NK-92 treated with Interleukin-12 subunit alpha and Interleukin-12 subunit beta, amount 100 ng/mL, for 24 hours (cell line): ENCODE measurements around the gene GABRB2.
"Not testable (repeated sequence)": the region's sequence is repeated elsewhere in the genome, so short reads cannot be mapped to it uniquely, and the experiment has no call there.

Experiments
- DNase-seq: peaks from one replicate; lab custom pipeline; 2025; lab: John Stamatoyannopoulos, UW

Gene GABRB2

DNA sequence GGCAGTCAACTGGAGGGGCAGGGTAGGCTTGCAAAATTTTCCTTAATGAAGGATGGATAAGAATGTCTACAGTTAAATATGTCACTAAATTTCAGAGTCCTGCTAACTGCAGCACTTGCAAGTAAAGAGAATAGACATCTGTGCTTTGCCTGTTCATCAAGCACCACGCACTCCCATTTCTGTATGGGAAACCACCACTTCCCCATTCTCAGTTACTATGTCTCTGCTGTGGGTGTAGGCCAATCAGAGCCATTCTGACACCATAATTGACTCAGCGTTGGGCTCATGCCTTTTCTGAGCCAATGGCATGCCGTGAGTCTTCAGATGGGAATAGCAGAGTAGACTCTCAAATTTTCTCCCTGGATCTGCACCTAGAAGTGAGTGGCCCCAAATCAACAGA, 247.5 kb downstream of the GABRB2 start:
- no peak for DNase-seq

DNA sequence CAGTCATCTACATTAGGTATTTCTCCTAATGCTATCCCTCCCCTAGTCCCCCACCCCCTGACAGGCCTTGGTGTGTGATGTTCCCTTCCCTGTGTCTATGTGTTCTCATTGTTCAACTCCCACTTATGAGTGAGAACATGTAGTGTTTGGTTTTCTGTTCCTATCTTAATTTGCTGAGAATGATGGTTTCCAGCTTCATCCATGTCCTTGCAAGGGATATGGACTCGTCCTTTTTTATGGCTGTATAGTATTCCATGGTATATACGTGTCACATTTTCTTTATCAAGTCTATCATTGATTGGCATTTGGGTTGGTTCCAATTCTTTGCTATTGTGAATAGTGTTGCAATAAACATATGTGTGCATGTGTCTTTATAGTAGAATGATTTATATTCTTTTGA, 249.1 kb downstream of the GABRB2 start:
- DNase-seq = not testable (repeated sequence)

DNA sequence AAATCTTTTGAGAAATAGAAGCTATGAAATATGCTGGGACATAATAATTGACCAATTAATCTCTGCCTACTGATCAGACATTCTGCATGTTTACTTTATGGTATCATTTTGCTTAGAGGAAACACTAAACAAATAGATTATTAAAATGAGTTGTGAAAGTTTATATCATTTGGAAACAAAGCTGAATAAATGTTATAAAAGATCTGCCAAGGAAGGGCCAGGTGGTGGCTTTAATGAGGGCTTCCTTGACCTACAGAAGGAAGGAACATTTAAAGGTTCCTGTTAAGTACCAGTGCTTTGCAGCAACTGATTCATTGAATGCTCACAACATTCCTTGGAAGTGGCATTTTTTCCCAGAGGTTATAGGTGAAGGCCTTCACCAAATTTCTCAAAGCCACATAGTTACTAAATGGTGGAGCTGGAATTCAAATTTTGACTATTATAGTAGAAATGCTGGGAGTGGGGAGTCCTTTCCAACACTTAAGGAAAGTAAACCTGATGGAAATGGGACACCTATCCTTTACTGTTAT, 250.7 kb downstream of the GABRB2 start:
- DNase-seq = no peak

DNA sequence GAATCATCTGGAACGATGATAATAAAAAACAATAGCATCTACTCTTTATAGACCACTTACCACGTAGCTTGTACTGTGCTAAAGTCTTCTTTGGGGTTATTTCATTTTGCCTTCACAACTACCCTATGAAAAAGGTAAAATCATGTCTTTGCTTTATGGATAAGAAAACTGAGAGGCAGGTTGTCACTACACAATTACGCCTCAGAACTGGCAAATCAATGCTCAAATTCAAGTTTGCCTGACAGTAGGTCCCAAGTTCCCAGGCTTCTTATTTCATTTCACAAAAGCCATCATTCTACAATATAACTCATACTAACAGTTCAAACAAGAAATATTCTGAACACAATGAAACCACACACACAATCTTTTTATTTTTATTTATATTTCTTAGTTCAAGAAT, 258.5 kb downstream of the GABRB2 start:
- no peak for DNase-seq

DNA sequence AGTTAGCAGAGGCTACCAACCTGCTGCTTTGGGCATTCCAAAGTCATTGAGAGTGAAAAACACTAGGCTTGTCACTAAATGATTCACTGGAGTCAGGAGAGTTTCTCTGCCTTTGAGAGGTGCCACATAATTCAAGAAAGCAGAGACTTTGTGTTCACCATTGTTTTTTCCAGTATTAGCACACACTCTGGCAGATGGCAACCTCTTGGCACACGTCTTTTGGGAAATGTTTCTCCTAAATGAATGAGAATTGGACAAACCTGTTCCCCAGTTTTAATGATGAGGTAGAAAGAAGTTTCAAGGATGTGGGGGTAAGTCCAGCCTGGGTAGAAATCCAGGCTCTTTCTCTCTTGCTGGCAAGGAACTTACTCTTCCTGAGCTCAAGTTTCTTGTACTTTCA, 259.1 kb downstream of the GABRB2 start:
- no peak for DNase-seq

DNA sequence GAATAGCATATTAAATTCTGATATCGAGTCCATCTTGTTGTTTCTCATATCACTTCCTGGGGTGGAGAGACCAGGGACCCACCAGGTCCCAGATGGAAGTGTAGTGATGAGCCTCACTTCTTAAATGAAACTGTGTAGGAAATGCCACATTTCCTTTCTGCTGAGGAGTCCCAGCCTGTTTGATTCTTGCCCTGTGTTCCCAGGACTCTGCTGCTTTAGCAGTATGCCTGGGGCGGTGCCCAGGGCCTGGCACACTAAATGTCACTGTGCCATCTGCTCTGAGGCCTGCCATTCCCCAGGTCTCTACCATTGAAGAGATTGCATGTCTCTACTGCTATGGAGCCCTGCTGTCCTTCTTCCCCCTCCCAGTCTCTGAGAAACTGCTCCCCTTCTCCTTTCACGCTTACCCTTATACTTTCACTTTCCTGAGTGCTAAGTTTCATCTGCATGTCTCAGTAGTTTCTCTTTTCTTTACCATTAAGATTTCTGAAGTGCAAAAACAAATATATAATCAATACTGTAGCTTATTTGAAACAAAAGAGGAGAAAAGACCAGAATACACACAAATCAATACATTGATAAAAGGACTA, 260.4 kb downstream of the GABRB2 start:
- peak; percentile 3 for DNase-seq

DNA sequence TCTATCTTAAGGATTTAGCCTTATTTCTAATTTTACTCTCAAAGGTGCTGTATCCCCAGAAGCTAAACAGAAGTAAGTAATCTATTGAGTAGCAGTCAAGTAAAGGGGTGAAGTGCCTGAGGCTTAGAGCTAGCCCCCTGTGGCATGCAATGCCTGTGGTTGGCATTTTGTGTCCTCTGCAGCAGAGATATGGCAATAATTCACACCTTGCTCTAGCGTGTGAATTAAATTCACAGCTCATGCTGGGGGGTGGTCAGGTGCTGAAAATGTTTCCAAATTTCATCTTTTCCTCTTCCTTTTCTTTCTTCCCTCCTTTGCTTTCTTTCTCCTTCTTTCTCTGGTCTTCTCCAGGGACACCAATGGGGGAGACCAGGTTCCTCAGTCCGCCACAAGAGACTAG, 262.1 kb downstream of the GABRB2 start:
- DNase-seq = peak; percentile 30

DNA sequence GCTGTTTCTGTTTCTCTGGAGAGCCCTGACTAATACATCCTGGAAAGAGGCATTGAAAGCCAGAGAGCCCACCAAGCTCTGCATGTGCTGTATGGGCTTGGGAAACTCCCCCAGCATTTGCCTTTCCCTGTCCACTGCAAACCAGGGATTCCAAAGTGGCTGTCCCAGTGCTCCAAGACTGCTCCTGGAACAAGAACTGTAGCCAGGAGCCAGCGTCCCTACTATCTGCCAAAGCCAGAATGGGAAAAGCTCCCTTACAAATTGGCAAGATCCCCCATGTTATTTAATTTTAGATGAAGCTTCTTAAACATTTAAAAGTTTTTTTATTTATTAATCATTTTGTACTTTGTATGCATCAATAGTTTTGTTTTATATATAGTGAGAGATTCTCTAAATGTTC, 263.2 kb downstream of the GABRB2 start:
- no peak for DNase-seq

DNA sequence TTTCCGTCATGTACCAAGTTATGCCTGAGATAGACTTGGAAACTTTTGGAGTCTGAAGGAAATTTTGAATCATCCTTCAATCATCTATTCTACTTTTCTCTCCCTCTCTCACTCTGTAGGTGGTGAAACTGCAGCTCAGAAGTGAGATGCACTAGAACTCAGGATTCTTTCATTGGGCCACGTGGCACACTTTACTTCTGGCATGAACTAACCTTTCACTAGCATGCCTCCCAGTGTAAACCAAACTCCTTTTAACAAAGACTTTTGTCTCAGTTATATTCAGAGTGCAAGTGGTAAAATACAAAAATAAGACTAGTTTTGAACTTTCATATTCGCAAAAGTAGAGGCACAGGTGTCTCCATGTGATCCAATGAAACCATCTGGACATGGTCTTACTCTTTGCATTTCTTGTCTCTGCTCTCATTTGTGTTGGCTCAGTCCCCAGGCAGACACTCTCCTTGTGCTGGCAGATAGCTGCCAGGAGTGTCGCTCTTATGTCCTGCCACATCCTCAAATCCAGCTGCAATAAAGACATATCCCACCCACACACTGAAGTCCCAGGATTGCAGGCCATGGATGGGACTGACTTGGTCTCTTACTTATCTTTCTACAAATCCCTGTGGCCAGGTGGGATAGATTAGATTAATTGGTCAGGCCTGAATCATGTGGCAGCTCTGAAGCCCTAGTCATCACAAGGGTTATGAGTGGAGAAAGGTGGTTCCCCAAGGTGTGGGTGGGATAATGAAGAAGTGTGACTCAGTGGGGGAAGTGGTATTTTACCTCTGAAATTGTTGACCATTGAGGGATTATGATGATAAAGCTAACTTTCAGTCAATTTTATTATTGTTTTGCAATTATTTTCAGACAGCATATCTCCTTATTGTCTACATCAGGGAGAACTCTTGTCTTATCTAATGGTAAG, 267.5 kb downstream of the GABRB2 start:
- DNase-seq = peak; percentile 10

DNA sequence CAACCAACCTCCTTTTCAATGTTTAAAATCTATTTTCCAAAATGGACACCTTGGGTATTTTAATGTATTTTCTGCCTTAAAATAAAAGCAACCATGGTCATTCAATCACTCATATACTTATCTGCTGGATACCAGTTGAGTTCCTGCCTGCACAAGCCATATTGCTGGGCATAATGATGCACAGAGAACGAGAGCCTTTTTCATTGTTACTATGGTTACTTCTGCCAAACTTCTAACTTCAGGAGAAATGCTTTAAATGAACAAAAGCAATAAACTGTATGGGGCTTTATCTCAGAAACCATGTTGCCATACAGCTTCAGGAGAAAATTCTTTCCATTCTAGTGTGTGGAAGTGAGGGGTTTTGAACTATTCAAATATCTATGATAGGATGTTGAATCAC, 269.5 kb downstream of the GABRB2 start:
- DNase-seq = no peak

DNA sequence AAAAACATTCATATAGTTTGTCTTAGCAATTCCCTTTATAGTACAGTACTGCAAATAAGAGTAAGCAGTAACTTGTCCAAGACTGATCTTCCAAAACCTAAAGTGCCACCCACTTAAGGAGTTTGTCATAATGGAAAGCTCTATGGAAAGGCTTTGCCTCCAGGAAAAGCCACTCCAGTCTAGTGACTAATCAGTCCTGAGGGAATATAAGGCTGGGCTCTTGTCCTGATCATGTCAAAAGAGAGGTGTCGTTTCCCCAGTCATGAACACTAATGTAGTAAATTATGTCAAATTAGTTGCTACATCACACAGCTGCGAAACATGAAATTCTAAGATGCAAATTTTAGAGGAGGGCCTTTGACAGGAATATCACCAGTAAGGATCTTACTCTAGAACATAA, 271.6 kb downstream of the GABRB2 start:
- no peak for DNase-seq

DNA sequence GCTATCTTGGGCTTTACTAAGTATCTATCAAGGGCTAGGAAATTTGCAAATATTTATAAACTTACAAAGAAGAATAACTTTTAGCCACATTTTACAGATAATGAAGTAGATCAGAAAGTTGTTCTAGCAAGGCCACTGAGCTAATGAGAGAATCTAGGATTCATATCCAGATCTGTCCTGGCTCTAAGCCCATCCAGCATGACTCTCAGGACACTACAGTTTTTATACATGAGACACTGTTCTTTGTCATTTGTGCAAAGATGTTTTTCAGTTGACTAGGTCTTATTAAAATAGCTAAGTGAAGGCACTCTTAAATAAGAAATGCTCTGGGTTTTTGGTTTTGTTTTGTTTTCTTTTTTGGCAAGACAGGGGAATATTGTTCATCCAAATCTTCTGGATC, 273.1 kb downstream of the GABRB2 start:
- DNase-seq = no peak

DNA sequence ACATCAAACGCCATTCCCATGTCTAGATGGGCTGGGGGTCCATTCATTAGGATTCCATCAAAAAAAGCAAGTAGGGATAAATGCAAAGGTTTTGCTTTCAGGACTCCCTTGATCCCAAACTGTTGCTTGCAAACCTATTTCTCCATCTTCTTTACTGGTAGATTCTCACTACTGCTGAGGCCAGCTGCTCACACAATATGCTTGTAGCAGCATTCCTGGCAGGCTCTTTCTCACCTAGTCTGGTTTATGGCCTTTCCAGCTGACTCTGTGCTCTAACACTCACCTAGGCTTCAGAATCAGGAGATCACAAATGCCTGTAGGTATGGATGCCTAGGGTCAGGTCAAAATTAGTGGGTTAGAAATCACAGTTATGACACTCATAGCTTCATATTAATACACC, 274.7 kb downstream of the GABRB2 start:
- no peak for DNase-seq

DNA sequence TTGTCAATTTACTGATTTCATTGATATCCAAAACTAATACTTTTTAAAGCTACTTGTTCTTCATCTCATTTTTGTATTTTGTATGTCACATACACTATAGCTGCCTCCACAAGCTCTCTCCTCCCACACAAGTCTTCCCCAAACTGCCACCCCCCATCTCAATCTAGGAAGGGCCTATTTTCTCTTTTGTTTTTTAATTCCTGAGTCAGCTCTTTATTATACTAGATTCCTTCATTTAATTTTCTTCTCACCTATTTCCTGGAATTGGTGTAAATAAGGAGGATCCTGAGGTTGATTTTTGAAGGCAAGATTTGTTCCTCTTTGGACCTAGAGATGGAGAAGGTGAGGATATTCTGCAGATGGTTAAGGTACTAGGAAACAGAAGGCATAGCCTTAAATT, 277.4 kb downstream of the GABRB2 start:
- DNase-seq = no peak

DNA sequence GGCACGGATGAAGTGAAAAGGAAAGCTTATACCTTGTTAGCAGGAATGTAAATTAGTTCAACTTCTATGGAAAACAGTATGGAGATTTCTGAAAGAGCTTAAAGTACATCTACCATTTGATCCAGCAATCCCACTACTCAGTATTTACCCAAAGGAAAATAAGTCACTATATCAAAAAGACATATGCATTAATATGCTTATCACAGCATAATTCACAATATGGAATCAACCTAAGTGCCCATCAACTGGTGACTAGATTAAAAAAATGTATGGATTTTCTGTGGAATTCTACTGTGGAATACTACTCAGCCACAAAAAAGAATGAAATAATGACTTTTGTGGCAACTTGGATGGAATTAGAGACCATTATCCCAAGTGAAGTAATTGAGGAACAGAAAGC, 279.6 kb downstream of the GABRB2 start:
- DNase-seq = no peak

DNA sequence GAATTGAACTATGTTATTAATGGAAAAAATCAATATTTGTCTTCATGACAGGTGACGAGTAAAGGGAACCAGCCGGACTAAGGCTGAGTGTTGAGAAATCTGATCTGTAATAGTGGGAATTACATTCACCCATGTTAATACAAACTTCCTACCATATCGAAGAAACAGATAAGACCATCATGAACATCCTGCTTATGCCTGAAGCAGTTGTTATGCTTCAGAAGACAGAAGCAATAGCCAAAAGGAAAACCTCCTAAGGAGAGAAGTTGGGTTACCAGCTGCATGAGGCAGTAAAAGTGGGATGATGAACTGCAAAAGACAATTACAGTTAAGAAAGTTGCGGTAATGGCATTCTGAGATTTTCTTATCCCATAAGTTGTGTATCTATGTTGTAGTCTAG, 281.5 kb downstream of the GABRB2 start:
- no peak for DNase-seq

DNA sequence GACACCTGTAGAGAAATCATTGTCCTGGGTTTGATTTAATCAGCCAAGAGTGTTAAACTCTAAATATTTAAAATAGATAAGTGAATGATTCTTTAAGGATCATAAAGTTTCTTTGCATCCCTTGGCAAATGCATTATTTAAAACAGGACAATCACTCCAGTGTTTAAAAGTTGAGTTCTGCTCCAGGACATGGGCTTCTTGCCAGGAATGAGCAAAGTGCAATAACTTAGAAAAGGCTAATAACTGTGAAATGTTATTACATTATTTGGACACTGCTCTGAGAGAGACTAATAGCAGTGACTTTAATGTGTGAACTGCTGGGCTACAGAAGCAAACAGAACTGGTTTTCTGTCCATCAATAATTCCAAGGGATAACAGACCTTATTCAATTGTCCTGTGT, 283.3 kb downstream of the GABRB2 start:
- no peak for DNase-seq

DNA sequence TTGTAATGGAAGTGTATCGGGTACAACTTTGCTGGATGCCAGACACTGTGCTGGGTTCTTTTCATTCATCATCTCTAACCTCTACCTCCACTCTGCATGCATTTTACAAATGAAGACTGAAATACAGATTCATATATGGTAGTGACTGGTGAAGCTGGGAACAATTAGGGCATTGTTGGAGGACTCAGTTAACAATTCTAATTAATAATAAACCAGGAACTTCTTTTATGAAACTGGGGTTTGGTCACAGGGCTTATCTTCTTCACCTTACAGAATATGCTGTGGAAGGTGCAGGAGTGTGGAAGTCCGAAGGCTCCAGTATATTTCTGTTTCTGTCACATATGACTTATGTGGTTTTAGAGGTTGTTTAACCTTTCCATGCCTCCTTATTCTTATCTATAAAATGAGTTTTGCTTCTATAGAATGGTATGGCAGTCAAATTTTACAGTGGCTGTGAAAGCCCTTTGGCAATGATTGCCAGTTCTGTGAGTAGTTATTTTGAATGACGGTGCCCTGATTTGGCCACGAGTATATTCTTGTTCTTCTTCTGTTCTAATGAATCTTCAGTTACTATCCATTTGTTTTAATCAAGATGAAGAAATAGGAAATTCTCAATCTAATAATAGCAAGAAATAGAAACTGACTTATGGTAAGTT, 284.7 kb downstream of the GABRB2 start:
- DNase-seq = no peak

DNA sequence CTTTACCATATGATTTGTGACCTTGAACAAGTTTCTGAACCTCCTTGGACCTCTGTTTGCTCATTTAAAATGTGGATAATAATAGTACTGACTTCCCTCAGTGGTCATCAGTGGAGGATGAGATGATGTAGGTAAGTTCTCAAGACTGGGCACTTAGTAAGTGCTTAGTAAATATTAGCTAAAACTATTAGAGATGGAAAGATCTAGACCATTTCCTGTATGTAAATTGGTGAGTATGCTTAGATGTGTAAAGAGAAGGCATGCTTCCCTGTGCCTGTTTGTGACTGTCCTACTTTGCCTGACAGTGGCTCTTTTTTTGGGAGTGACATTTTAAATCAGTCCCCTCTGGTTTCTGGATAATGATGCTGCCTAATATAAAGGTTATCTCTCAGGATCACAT, 288.1 kb downstream of the GABRB2 start:
- DNase-seq = no peak

DNA sequence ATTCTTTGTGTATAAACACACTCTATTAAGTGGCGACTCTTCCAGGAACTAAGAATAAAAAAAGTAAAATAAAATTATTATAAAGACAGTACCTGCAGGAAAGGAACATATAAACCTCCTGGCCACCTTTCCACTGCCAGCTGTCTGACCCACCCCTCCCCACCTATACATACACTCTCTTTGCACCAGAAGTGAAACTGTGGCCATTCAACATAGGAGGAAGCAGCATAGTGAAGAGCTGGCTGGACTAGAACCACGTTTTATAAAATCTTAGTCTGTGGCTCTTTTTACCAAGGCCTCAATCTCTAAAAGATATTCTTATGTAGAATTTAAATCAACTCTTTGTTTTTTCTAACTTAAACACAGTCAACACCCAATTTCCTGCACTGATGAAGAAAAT, 289.6 kb downstream of the GABRB2 start:
- no peak for DNase-seq

DNA sequence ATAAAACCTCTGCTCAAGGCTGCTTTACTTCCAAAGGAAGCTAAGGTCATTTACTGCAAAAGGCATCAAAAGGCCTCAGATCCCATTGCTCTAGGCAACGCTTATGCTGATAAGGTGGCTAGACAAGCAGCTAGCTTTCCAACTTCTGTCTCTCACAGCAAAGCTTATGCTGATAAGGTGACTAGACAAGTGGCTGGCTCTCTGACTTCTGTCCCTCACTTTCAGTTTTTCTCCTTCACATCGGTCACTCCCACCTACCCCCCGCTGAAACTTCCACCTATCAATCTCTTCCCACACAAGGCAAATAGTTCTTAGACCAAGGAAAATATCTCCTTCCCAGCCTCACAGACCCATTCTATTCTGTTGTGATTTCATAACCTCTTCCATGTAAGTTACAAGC, 293.6 kb downstream of the GABRB2 start:
- DNase-seq = not testable (repeated sequence)

DNA sequence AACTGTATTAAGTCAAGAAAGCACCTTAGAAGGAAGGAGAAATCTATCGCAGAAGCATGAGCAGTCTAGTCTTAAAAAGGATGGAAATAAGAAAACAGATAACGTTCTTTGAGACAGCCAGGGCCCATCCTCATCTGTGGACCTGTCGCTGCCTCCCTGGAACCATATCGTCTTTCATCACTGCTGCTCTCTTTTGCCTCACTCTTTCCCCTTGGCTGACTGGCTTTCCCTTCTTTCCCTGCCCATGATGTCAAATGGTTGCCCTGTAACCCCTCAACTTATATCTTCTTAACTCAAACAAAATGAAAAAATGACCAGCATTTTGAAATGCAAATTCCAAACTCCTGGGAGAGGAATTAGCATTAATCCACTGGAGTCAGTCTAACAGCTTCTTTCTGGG, 299.8 kb downstream of the GABRB2 start:
- no peak for DNase-seq

DNA sequence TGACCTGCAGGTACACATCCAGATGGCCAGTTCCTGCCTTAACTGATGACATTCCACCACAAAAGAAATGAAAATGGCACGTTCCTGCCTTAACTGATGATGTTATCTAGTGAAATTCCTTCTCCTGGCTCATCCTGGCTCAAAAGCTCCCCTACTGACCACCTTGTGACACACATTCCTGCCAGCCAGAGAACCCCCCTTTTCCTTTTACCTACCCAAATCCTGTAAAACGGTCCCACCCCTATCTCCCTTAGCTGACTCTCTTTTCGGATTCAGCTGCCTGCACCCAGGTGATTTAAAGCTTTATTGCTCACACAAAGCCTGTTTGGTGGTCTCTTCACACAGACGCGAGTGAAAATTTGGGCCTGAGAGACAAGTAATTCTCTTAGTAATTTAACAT, 300.7 kb downstream of the GABRB2 start:
- not testable (repeated sequence) for DNase-seq
